ENCODE data around the gene SRSF2. TPM values are rescaled to one million over a fixed set of nuclear protein-coding genes. Genes with fewer than 3 reads are reported as not detected.

Gene SRSF2, protein sequence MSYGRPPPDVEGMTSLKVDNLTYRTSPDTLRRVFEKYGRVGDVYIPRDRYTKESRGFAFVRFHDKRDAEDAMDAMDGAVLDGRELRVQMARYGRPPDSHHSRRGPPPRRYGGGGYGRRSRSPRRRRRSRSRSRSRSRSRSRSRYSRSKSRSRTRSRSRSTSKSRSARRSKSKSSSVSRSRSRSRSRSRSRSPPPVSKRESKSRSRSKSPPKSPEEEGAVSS
- total RNA-seq: 127 and 184 TPM in 2 replicates

DNA sequence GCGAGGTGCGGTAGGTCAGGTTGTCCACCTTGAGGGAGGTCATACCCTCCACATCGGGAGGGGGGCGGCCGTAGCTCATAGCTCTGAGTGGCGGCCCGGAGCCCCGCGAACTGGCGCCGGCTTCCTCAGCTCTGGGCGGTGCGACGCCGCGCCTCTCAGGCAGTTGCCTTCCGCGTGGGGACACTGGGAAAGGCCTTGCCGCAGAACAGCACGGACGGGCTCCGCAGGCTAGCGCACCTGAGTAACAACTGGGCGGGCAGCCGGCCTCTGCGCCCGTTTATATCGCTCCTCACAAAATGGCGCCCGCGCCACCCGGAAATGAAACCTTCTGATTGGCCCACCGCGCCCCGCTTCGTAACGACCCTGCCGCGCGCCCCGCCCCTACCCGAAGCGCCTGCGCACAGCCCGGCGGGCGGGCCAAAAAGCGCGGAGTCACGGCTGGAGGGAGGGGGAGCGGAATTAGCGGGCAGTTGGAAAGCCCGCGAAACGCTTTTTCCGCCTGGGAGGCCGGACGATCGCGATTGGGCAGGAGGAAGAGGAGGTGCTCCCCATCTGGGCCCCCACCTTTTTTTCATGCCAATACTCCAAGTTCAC, at the start of gene SRSF2:
Gene SRSF2 (minus strand): TSS at position 250 of the 594 bp plus-strand sequence. CDS start 171 bp downstream, at position 79.

DNA sequence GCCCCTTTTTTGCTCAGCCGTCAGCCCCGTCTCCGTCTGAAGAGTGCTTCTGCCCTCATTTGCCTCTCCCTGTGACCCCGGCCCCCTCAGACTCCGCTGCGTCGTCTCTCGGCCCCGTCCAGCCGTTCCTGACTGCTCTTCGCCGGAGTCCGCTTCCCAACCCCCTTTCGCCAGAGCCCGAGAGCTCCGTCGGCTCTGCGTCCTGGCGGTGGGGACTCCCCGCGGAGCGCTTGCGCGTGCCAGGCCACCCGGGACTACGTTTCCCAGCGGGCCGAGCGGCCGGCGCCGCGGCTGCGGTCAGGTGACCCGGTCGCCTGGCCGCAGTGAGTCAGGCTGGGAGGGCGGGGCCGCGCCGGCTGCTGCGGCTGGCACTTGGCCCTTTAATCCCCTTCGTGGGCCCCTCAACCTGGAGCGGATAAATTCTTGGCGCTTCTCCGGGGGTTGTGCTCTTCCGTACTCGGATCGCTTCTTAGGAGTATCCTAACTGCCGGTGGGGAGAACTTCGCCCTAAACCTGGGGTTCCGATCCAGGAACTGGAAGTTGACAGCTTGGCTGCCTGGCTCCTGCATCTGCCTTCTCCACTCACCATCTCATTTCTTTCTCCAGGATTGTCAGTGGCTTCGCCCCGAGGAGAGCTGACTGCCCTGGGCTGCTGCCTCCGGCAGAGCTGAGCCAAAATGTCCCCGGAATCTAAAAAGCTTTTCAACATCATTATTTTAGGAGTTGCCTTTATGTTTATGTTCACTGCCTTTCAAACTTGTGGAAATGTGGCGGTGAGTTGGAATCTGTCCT, 741 bp upstream of the SRSF2 start, which contains the start of gene MFSD11:
Gene MFSD11 (plus strand): TSS at position 444 of the 792 bp plus-strand sequence. CDS start 234 bp downstream, at position 678.

DNA sequence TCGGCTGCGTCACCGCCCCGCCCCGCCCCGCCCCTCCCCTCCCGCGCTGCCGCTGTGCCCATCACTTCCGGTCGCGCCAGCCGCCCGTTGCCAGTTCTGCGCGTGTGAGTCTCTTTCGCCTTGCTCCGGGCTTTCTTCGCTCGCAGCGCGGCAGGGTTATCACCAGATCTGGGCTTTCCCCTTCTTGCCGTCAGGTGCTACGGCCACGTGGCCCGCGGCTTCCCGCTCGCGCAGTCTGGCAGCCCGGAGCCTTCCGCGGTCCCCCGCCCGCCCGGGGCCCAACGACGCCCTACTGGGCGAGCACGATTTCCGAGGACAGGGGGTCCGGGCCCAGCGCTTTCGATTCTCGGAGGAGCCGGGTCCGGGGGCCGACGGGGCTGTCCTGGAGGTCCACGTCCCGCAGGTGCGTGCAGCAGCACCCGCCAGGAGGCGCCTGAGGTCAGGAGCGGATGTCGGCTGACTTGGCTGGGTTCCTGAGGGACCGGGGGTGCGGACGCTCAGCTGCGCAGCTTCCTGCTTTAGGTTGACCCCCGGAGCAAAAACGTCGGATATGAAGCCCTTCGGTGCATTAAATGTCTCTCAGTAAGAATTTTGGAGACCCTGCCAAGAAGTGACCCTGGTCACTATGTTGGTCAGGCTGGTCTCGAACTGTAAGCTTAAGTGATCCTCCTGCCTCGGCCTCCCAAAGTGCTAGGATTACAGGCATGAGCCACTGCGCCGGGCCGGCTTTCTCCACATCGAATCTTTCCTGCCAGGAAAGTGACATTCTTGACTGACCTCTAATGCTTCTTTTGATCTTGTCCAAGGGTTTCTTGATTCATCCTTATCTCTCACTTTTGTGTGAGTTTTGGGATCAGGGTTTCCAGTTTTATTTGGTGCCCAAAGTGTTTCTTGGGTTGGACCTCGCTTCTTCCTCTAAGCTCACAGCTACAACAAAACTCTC, 10.1 kb downstream of the SRSF2 start, which contains the start of gene METTL23:
Gene METTL23 (plus strand): TSS at position 64 of the 943 bp plus-strand sequence. CDS start 2,872 bp downstream, outside the sequence.

DNA sequence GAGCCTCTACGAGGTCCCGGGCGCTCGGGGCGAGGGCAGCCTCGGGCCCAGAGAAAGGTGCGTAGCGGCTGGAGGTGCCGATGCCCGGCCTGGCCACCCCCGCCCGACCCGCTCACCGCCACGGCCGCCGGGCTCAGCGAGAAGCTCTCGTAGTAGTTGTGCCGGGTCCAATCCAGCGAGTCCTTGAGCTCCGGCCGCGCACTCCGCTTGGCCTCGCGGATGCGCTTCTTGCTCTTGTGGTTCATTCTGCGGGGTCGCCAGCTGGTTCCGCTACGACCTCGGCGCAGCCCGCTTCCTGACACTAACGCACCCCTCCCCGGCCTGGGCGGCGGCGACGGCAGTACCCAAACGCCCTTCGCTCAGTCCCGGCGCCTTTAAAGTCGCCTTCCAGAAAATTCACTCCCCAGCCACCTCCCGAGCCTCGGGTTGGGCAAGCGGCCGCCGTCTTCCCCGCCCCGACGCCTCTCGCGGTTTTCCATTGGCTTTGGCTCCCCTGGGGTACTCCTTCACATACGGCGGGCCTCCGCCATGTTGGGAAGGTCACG, 10.8 kb downstream of the SRSF2 start, which contains the start of gene JMJD6:
Gene JMJD6 (minus strand): TSS at position 376 of the 545 bp plus-strand sequence. CDS start 131 bp downstream, at position 245.

GRCh38 chr17:76710863-76711611, 26.1 kb downstream of the SRSF2 start, which contains the start of gene MXRA7:
TSS of gene MXRA7 (minus strand) at chr17:76710965. CDS start at chr17:76710946, 19 bp downstream.

Other genes with a start within 250 kb of the SRSF2 start
- gene RHBDF2, start 235.9 kb downstream of the SRSF2 start, total RNA-seq: 9.2 and 26.8 TPM in 2 replicates
- 24.4 and 51.4 TPM in 2 replicates for gene CYGB, start 199.6 kb downstream of the SRSF2 start, total RNA-seq
- 4.5 and 5.3 TPM in 2 replicates for gene PRCD, start 197.3 kb downstream of the SRSF2 start, total RNA-seq
- 0.33 and 0.76 TPM in 2 replicates for gene ST6GALNAC2, start 151.5 kb downstream of the SRSF2 start, total RNA-seq
- 0.43 TPM in 1 of 2 replicates, not detected in the other for gene ST6GALNAC1, start 93.6 kb downstream of the SRSF2 start, total RNA-seq
- gene MXRA7, start 26.4 kb downstream of the SRSF2 start, total RNA-seq: 373 and 449 TPM in 2 replicates
- 22.4 and 23.0 TPM in 2 replicates for gene JMJD6, start 10.7 kb downstream of the SRSF2 start, total RNA-seq
- gene METTL23, start 10.5 kb downstream of the SRSF2 start, total RNA-seq: 25.8 and 27.1 TPM in 2 replicates
- gene MFSD11, start 788 bp upstream of the SRSF2 start, total RNA-seq: 29.7 and 30.4 TPM in 2 replicates
- gene MGAT5B, start 131.1 kb upstream of the SRSF2 start, total RNA-seq: 0.10 and 0.33 TPM in 2 replicates

Data from smooth muscle cell of the pulmonary artery (primary cell).